EH (cell line): ENCODE data around the gene ZNF593.

Experiments used
- DNase-seq: peaks from one replicate; pipeline ENCODE4 v3.0.0-alpha.2; 2015; ENCODE audit warnings: low read depth

The ZNF593 gene

DNA sequence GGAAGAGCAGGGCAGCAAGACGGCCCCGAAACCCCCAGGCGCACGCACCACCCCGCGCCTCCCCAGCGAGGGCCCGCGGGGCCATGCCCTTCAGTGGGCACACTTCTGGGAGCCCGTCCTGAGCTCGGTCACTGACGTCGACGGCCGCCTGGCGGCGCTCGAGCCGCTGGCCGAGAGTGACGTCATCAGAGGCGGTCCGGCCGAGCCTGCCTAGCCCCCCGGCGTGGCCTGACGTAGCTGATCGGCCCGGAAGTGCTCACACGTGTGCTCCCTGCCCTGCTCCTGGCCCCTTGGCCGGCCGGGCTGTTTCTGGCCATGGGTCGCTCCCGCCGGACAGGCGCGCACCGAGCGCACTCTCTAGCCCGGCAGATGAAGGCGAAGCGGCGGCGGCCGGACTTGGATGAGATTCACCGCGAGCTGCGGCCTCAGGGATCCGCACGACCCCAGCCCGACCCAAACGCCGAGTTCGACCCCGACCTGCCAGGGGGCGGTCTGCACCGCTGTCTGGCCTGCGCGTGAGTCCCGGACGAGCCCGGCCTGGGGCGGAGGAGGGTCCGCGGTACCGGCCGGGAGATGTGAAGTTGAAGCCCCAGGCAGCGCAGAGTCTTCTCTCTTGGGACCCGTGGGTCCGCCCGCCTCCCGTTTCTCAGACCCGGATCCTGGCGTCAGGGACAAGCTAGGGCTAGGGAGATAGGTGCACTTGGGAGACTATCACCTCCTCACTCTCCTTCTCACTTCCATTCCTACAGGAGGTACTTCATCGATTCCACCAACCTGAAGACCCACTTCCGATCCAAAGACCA lies at the start of gene ZNF593:
Gene ZNF593 (plus strand): TSS at position 240 of the 803 bp plus-strand sequence. CDS start 76 bp downstream, at position 316.
- peak; percentile 91 for DNase-seq

DNA sequence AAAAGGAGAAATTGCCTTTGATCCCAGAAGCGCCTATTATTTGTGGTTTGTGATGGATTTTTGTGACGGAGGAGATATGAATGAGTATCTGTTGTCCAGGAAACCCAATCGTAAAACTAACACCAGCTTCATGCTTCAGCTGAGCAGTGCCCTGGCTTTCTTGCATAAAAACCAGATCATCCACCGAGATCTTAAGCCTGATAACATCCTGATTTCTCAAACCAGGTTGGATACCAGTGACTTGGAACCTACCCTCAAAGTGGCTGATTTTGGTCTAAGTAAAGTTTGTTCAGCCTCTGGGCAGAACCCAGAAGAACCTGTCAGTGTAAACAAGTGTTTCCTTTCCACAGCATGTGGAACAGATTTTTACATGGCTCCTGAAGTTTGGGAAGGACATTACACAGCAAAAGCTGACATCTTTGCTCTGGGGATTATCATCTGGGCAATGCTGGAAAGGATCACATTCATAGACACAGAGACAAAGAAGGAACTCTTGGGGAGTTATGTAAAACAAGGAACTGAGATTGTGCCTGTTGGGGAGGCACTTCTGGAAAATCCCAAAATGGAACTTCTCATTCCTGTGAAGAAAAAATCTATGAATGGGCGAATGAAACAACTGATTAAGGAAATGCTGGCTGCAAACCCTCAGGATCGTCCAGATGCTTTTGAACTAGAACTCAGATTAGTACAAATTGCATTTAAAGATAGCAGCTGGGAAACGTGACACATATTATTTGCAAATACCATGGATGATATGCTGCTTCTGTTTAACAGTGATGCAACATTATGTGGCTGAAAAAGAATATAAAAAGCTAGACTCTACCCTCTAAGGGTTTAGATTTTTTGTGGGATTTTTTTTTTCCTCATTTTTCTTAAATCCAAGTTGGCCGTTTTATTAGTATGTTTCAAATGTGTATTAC lies 47.6 kb upstream of the ZNF593 start:
- DNase-seq, result peak; percentile 43

GRCh38 chr1:26122988-26123973 lies 46.4 kb upstream of the ZNF593 start:
- DNase-seq, result peak; percentile 37

GRCh38 chr1:26124418-26125331 lies 45.0 kb upstream of the ZNF593 start:
- DNase-seq, result no peak

DNA sequence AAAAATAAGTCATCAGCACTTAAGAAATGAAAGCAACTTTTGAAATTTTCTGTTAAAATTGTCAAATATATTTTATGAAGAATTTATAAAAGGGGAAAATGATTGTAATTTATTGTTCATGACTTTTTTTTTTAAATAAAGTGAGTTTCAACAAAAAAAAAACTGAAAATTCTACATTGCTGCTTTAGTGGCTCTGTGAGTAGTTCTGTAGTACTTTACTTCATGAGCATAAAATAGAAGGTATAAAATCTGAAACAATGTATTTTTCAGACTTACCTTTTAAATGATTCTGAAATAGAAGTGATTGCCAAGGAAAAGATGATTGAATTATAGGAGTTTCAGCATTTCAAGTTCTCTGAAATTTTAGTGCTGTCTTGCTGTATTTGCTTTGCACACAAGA lies 44.3 kb upstream of the ZNF593 start:
- DNase-seq, result no peak

- no peak for DNase-seq
Measured at GRCh38 chr1:26125946-26126320, 43.8 kb upstream of the ZNF593 start.

DNA sequence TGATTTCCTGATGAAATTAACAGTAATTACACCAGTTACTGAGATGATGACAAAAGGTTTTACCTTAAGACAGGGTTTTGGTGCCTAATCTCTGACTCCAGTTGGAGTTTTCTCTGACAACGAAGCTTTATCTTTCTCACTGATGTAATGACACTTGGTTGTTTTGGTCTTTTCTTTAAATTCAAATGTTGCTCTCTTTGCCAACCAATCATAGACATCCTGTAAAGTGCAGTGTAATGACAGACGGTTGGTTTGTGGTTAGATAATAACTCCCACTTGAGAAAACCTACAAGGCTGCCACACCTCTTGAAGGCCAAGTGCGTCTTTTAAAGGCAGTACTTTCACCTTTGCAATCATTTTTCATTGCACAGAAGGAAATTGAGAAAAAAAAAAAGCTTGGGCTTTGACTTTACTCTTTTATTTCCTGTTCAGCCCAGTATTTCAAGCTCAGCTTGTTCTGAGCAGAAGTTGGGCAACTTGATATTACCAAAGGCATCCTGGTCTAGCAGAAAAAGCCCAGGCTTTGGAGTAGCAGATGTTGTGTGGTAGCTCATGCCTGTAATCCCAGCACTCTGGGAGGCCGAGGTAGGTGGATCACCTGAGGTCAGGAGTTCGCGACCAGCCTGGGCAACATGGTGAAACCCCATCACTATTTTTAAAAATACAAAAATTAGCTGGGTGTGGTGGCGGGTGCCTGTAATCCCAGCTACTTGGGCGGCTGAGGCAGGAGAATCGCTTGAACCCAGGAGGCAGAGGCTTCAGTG lies 43.2 kb upstream of the ZNF593 start:
- no peak for DNase-seq

- DNase-seq, result no peak
Measured at GRCh38 chr1:26127235-26128163, 42.2 kb upstream of the ZNF593 start.

GRCh38 chr1:26129778-26130177 lies 39.9 kb upstream of the ZNF593 start:
- DNase-seq, result no peak

DNA sequence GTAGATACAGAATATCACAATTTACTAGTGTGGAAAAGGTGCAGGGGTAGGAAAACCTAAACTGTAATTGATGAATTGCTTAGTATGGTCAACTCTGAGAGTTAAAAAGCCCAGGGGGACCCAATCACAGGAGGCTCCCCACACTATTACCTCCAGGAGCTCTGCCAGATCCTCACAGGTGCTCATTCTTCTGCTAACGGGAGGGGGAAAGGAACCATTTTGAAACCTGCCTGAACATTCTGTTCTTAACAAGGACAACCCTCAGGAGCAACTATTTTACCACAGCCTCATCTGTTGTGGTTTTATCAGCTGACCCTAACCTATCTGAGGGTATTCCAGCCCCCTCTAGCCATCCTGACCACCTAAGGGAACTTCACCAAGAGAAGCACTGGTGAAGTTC lies 39.0 kb upstream of the ZNF593 start:
- no peak for DNase-seq

DNA sequence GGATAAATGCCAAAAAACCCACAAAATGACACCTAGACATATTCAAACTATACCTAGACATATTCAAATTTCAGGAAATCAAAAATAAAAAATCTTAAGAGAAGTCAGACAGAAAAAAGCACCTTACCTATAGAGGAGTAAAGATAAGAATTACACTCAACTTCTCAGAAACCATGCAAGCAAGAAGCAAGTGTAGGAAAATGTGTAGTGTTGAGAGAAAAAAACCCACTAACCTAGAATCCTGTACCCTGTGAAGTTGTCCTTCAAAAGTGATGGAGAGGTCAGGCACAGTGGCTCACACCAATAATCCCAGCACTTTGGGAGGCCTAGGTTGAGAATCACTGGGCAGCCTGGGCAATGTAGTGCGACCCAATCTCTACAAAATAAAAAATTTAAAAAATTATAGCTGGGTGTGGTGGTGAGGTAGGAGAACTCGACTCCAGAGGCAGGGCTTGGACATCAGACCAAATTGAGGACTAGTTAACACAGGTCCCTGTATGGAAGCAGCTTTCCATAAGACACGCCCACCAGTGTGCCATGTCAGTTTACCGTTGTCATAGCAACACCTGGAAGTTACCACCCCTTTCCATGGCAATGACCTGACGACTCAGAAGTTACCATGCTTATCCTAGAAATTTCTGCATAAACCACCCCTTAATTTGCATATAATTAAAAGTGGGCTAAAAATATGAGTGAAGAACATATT lies 37.4 kb upstream of the ZNF593 start:
- peak; percentile 33 for DNase-seq

GRCh38 chr1:26132834-26133167 lies 36.9 kb upstream of the ZNF593 start:
- no peak for DNase-seq

DNA sequence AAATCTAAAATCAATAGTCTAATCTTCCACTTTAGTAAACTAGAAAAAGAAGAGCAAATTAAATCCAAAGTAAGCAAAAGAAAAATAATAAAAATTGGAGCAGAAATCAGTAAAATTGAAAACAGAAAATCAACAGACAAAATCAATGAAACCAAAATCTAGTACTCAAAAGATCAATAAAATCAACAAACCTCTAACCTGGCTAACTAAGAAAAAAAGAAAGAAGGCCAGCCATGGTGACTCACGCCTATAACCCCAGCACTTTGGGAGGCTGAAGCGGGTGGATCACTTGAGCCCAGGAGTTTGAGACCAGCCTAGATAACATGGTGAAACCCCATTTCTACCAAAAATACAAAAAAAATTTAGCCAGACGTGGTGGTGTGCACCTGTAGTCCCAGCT lies 35.2 kb upstream of the ZNF593 start:
- DNase-seq, result no peak

DNA sequence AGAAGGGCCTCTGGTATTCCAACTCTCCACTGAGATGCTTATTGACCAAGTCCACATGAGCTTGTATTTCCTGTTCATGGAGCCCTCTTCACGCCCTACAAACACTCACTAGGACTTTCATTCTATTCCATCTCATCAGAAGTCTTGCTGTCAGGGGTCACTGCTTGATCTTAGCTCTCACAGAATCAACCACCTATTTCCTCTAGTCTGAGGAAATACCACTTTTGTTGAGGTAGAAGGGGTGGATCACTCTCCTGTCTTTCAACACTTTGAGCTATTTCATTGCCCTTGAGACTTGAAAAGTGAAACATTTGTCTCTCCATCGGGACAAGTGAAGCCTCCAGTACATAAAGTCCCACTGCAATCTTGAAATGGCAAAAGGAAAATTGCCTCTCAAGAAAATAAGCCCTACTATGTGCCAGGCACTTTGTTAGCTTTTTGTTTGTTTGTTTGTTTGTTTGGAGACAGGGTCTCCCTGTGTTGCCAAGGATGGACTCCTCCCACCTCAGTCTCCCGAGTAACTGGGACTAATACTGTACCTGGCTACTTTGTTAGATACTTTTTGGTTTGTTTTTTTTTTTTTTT lies 30.6 kb upstream of the ZNF593 start:
- no peak for DNase-seq

- no peak for DNase-seq
Measured at GRCh38 chr1:26142159-26142558, 27.5 kb upstream of the ZNF593 start.

DNA sequence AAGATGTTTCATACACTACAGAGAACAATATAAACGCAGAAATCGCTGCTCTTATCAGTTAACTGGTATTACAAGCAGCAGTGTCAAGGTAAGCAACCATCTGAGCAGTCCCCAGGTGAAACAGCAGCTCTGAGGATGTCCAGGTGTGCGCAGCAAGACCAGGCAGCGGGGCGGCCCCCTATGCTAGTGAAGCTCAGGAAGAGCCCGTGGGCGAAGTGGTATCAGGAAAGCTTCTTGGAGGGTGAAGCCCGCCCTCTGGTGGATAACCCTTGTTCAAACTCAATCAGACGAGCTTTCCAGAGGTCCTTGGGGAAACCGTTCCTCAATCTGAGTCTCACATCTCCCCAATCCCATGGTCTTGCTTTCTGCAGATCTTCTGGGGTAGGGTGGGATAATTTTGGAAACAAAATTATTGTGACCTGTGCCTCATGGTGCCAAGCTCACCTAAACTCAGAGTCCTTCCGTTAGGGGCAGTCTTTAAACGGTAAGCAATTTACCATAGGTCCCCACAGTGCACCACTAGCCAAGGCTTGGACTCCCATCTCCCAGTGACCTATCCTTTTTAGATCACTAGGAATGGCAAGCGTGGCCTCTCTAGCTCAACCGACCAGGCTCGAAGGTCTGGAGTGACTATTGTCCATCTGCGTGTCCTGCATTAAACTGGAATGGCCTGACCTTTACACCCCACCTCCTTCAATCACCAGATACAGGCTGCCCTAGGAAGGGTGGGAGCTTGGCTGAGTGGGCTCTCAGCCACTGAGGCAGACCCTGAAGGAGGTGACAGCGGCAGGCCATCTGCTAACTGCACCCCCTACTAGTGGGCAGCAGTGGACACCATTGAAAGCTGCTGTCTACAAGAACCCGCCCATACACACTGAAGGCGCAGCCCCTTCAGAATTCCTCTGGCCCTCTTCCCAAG lies 24.4 kb upstream of the ZNF593 start:
- peak; percentile 83 for DNase-seq

DNA sequence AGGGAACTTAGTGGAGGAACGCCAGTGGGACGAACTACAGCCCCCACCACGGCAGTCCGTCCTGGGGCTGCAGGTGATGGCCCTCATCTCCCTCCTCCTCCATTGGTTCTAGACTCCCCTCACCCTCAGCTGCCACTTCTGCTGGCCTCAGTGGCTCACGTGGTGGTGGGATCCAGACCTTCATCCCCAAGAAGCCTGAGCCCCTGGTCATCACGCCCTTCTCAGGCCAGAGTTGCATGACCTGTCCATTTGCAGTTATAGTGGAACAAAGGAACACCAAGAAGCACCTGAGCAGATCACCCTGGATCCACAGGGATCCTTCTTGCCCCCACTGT lies 23.8 kb upstream of the ZNF593 start:
- no peak for DNase-seq
